Mesenteric fat pad (tissue), 1 donor: Measurements from ENCODE around the gene TRIM28. TPM values are rescaled to one million over a fixed set of nuclear protein-coding genes. Genes with fewer than 3 reads are reported as not detected.
"Not testable (repeated sequence)": the region's sequence is repeated elsewhere in the genome, so short reads cannot be mapped to it uniquely, and the experiment has no call there.

Source experiments
- DNase-seq: peaks from one replicate; pipeline ENCODE4 v3.0.0-alpha.2; 2020; ENCODE audit warnings: low spot score
- long read RNA-seq: library from polyadenylated mRNA; unstranded; transcript quantifications from one replicate; pipeline ENCODE4 v2.0.0, GENCODE V29; 2020
- total RNA-seq: library from RNA; stranded (reverse); fragmentation: NEBNext Ultra II Directional; extraction: Animal tissue kit (Norgen Biotek cat#: 25700); gene quantifications from one replicate; pipeline ENCODE4 v1.2.1, GENCODE V29; 2021
- donor health status: DM: yes; HTN: yes; CAD: no.

TRIM28 gene
- 185 TPM for total RNA-seq
- long read RNA-seq, transcript TRIM28-201 (17 exons, 2,960 nt): major isoform, 22 of 128 reads
- long read RNA-seq, partial matches to known transcripts: 95 of 128 reads
- long read RNA-seq, other reads (novel, unspliced or antisense): 10 of 128 reads

DNA sequence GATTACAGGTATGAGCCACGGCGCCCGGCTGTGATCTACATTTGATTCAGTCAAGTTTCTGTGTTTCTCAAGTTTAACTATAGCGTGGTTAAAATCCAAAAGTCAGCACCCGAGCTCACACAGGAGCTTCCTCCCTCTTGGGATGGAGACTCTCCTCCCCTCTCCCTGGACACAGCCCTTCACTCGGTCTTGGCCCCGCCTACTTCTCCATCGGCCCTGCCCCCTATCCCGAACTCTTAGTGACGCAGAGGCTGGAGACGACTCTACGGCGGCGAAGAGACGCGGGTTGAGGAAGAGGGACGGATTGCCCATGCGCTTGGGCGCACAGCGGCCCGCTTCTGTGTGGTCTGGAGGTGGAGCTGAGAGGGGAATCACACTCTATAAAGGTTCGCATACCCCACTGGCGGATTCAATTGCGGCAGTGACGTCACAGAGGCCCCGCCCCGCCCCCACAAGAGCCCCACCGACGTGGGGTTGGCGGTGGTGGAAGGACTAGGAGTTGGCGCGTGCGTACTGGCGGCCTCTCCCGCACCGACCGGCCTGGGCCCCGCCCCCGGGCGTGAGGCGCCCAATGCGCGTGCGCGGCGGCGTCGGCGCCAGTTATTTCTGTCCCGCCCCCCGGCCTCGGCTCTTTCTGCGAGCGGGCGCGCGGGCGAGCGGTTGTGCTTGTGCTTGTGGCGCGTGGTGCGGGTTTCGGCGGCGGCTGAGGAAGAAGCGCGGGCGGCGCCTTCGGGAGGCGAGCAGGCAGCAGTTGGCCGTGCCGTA lies at the start of gene TRIM28:
TSS of gene TRIM28 (plus strand) at position 239 of the 765 bp plus-strand sequence. CDS start 694 bp downstream, outside the sequence.
- peak; percentile 100 for DNase-seq

DNA sequence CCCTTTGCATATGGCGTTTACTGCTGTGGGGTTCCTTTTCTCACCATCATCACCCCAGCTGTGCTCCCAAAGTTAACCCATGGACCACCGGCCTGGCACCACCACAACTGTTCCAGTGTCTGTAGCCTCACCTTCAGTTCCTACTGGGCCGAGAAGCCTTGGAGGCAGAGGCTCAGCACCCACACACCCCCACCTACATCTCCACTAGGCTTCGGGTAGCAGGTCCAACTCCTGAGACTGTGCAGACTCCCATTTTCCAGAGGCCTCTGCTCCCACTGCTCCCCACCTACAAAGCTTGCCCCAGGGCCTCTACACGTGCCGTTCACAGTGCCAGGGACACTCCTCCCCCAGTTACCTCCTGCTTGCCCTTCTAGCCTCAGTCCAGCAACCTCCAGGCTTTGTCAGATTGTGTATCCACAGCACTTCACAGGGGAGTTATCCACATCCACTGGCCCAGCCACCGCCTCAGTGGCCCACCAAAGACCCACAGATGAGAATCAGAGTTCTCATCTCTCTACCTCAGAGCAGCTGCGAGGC lies 46.2 kb upstream of the TRIM28 start:
- DNase-seq: no peak

DNA sequence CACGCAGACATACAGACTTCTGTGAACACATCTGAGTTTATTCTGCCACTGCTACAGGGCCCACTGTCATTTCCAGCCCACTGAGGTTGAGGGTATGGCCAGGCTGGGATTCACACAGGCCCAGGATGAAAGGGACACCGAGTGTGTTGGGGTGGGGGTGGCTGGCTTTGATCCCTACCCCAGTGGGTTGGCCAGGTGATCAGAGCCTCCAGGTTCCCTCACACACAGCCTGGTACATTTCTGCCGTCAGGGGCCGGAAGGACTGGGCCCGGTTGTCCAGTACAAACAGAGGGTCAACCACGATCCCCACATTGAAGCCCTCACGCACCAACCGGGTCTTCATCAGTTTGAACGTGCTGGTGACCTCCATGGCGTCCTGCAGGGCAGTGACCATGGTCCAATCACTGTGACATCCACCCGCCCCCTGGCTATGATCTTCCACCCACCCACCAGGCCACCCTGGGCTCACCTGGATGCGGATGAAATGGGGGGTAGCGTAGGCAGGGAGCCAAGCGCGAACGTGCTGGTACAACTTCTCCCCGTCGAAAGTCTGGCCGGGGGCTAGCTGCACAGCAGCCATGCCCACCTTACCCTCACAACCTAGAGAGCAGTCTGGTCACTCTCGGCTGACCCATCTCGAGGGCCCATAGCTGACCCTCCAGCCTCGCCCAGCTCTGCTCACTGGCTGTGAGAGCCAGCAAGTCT lies 45.4 kb upstream of the TRIM28 start:
- no peak for DNase-seq

DNA sequence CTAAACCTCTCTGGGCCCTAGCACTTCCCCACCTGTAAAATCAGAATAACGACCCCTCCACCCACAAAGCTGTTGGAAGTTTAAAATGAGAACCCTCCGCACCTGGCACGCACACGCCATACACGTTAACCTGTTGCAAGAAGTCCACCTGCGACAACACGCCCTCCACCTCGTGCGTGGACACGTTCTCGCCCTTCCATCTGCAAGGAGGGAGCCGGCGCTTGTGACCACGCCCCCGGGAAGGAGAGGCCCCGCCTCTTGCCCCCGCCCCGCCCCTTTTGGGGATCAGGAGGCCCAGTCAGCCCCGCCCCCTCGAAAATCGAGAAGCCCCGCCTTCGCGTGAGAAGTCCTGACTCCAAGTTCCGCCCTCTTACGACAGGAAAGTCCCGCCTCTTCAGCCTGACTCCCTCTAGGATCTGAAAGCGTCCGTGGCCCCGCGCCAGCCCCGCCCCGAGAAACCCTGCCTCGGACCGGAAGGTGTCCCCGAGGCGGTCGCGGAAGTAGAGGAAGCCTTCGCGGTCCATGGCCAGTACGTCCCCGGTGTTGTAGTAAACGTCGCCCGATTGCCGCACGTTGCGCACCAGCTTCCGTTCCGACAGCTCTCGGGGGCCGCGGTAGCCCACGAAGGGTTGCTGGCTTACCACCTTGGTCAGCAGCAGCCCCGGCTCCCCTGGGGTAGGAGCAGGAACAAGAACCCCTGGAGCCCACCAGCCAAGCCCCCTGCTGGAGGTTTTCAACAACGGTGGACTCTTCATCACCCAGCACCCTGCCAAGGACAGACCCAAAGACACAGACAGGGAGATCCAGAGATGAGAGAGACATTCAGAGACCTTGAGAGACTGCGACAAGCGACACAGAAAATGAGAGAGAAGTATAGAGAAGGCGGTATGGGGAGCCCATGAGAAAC lies 44.6 kb upstream of the TRIM28 start:
- peak; percentile 99 for DNase-seq

DNA sequence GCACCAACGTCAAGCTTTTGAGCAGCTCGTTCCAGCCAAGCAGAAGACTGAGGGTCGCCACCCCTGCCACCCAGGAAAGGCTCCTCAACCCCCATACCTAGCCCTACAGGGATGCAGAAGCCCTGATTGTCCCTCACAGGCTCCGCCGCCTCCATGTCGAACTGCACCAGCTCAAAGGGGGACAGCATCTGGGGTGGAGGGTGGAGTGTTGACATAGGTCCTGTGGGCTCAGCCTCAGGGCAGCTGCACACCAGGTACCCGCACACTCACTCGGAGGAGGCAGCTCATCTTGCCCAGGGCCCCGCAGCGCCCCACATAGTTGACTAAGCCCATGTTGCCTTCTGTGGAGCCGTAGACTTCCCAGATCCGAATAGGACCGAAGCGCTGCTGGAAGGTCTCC lies 43.6 kb upstream of the TRIM28 start:
- no peak for DNase-seq

DNA sequence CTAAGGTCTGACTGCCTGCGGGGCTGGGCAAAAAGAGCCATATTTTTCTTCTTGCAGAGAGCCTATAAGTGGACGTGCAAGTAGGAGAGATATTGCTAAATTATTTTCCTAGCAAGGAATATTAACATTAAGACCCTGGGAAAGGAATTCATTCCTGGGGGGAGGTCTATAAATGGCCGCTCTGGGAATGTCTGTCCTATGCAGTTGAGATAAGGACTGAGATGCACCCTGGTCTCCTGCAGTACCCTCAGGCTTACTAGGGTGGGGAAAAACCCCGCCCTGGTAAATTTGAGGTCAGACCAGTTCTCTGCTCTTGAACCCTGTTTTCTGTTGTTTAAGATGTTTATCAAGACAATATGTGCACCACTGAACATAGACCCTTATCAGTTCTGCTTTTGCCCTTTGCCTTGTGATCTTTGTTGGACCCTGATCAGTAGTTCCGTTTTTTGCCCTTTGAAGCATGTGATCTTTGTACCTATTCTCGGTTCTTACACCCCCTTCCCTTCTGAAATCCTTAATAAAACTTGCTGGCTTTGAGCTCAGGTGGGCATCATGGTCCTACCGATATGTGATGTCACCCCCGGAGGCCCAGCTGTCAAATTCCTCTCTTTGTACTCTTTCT lies 36.2 kb upstream of the TRIM28 start:
- DNase-seq: not testable (repeated sequence)

DNA sequence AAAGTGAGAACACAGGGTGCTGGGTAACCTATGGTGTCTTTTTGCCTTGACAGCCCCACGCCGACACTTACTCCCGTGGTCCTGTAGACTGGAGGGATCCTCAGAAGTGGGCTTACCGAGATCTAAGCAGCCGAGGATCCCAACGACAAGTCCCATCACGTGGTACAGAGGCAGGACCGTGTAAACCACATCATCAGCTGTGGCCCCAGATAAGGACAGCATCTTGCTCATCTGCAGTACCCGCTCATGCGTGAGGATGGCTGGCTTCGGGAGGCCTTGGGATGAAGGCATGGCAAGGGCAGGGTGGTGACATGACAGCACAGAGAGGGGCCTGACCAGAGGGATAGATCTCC lies 34.2 kb upstream of the TRIM28 start:
- DNase-seq: no peak

DNA sequence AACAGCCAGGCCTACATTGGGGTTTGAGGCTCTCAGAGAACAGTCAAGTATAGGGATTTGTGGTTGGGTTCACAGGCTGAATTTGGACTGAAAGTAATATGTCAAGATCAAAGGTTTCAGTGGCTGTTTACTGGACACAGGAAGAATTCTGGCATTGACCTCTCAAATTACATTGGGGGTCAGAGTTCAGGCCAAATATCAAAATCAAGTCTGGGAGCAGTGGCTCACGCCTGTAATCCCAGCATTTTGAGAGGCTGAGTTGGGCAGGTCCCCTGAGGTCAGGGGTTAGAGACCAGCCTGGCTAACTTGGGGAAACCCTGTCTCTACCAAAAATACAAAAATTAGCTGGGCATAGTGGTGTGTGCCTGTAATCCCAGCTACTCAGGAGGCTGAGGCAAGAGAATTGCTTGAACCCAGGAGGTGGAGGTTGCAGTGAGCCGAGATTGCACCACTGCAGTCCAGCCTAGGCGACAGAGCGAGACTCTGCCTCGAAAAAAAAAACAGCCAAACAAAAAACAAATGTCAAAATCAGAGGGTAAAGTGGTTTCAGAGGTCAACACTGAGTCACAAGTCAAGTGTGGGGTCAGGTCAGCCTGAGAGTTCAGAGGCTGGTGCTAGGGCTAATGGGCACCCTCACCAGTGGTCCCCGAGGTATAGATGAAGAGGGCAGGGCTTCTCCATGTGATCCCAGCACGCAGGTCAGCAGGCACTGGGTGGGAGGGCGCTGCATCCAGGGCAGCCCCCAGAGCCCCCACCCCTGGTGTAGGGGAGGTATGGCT lies 33.6 kb upstream of the TRIM28 start:
- no peak for DNase-seq

DNA sequence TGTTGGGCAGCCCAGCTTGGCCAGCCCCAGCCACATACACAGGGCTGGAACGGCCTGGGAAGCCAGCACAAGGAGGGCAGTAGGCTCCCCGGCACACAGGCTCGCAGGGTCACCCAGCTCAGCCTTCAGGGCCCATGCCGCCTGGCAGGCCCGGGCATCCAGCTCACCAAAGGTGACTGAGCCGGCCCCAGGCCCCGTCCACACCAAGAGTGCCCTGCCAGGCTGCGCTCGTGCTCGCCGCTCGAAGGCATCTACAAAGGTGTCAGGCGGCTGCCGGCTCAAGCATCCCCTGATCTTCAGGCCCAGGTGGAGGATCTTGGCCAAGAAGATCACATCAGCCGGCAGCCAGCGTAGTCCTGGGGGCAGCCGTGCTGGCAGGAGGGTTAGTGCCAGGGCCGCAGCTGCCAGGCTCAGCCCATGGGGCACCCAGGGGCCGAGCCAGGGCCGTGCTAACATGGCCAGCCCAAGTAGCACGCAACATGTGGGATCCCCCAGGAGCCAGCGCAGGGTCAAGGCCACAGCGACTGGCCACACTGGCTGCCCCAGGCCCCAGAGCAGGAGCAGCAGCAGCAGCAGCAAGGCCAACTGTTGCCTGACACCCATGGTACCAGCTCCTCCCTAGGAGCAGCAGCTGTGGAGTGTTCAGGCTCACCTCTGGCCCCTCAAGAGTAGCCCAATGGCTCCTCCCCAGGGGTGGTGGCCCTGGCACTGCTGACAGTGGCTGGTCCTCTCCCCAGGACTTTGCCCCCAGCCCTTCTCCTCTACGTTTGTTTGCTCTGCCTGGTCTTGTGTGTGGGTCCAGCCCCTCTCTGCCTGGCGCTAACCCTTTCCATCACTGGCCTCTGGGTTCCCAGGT lies 32.3 kb upstream of the TRIM28 start, which contains the start of gene SLC27A5:
TSS of gene SLC27A5 (minus strand) at position 640 of the 856 bp plus-strand sequence. CDS start at position 603, 37 bp downstream.
- DNase-seq: no peak

DNA sequence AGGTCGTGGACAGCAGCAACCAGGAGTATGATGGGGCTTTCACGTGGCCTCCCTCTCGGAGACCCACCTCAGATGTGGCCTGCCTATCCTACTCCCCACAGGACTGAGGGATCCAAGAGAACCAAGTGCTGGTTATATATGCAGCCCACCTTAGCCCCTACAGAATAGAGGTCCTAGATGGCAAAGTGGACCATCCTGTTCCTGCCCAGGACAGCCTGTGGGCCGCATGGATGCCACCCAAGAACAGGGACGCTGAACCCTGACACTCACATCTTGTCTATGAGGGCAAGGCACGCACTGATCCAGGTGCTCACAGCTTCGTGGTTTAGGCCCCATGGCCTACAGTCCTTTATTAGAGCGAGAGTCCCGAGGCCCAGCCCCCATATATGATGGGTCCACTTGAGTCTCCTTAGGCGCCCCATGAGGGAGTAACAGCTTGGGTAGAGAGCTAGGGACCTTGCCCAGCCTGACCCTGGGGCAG lies 30.6 kb upstream of the TRIM28 start:
- no peak for DNase-seq

DNA sequence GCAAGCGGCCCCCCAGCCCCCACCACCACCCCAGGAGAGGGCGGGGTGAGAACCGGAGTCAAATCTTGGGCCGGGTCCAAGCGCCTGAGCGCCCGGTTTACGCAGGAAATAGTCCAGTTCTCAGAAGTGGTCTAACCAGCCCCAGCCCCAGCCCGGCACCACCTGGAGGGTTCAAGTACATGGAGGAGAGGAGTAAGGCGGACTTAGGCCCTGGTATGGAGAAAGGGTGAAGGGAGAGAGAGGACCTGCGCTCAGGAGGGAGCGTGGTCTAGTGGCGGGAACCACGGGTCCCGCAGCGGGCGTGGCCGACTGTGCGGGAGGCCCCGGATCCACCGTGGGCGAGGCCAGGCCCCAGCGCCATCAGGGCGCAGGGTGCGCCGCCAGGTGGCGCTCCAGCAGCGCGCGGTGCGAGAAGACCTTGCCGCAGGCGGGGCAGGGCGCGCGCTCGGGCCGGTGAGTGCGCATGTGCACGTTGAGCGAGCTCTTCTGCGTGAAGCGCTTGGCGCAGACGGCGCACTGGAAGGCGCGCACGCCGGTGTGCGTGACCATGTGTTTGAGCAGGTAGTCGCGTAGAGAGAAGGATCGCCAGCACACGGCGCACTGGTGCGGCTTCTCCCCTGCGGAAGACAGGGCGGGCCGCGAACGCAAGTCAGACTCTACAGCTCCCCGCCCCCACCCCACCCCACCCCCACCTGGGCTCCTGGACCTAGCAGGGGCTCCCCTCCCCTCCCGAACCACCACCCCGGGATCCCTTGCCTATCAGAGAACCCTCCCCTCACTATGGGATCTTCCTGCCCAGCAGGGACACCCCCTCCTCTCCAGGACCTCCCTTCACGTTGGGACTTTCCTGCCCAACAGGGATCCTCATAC lies 29.9 kb upstream of the TRIM28 start:
- DNase-seq: peak; percentile 98

DNA sequence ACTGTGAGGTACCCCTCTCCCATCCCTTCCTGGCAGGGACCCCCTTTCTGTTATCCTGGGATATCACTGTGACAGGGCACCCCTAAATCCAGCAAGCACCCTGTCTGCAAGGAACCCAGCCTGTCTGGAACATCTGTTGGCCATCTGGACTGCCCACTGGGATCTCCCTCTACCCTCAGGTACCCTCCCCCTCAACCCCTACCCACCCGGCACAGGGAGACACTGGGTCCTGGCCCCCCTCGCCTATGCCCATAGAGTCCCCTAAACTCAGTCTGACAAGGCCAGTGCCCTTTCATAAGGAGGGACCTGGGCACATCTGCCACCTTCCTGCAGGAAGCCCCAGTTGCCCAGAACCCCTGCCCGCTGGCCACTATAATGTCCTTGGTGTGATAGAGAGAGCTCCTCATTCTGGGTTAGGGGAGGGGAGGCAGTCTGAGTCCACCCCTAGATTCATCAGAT lies 29.3 kb upstream of the TRIM28 start:
- no peak for DNase-seq

DNA sequence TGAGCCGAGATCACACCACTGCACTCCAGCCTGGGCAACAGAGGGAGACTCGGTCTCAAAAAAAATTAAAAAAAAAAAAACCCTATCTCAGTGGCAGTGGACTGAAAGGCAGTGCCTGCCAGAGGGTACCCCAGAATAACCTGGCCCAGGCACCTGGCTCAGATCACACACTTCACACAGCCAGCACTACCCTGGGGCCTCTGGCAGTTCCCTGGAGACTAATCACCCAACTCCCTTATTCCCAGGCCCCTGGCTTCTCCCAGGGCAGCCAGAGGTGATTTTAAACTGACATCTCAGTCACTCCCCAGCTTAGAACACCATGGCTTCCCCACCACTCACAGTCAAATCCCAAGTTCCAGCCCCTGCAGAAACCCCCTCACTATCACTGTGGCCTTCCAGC lies 28.6 kb upstream of the TRIM28 start:
- no peak for DNase-seq

DNA sequence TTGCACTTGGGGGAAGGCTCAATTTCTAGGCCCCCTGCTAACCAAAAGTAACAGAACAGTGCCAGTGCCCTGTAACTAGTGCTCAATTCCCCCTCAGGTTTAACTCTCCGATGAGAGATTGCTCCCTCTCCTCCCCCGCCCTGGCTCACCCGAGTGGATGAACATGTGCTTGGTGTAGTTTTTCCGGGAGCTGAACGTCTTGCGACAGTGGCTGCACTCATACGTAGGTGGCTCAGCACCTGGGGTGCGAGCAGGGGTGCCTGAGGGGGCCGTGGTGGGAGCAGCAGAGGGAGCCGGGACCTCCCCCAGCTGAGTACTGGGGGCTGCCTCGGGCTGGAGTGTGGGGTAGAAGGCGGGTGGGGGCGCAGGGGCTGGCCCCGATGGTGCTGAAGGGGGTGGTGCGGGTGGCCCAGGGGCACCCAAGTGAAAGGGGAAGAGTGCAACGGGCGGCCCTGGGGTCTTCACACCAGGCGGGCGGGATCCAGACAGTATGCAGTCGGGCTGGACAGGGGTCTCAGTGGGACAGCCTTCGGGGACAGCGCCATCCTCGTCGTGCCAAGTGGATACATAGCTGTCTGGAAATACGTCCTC lies 27.5 kb upstream of the TRIM28 start:
- DNase-seq: no peak

DNA sequence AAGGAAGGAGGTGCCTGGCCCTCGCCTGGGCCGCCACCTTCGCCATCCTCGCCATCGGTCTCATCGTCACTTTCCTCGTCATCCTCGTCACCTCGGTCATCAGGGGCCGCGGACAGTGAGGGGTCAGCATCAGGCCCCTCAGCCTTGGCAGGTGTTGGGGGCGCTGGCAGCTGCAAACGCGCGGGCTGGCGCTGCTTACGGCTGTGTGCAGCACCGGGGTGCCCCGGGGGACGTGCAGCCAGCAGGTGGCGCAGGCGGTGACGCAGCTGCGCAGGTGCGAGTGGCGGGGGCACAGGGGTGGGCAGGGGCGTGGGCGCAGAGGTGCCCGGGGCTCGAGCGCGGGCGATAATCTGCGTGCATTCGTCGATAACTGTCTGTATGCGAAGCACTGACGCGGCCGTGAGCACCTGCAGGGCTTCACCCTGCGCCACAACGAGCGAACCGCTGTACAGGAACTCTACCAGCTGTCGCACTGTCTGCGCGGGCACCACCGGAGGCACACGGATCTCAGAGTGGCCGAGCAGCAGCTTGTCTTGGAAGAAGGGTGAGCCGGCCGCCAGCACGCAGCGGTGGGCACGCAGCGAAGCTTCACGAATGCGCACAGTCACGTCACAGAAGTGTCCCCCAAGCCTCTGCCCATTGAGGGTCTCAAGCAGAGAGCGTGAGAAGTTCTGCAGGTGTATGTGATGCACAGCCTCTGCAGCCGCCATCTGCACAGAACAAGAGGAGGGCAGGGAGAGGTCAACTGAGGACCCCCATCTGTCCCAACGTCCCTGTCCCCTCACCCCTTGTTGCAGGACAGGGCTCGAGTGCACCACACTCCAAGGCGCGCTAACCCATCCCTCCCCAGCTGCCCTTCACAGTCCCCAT lies 26.7 kb upstream of the TRIM28 start:
- DNase-seq: no peak
